Liver (tissue), 9 donors: ENCODE results near the gene DHX57. TPM values are rescaled to one million over a fixed set of nuclear protein-coding genes. Genes with fewer than 3 reads are reported as not detected.

Experiments used
- DNase-seq: peaks from one replicate; pipeline ENCODE4 v3.0.0-alpha.2; 2017; ENCODE audit warnings: low spot score
- H3K27ac ChIP-seq, 2 donors: one replicate each; pipeline ENCODE4 v1.7.0; 2013; ENCODE audit warnings: inconsistent platforms in 2 of 2, low read length in 2 of 2, control low read depth in 1 of 2, low read depth in 1 of 2, mild to moderate bottlenecking in 1 of 2
- H3K27me3 ChIP-seq, 4 donors: one replicate each; pipeline versions ENCODE4 v1.6.1 to v1.7.0; 2013; ENCODE audit warnings: low read length in 3 of 4, inconsistent platforms in 1 of 4, mild to moderate bottlenecking in 1 of 4, moderate library complexity in 1 of 4; ENCODE audit not compliant: control insufficient read depth in 4 of 4, insufficient read depth in 4 of 4
- H3K36me3 ChIP-seq, 4 donors: one replicate each; pipeline versions ENCODE4 v1.6.1 to v1.7.0; 2013; ENCODE audit warnings: low read length in 3 of 4, mild to moderate bottlenecking in 3 of 4, low read depth in 1 of 4, moderate library complexity in 1 of 4; ENCODE audit not compliant: control insufficient read depth in 4 of 4, insufficient read depth in 3 of 4
- H3K4me1 ChIP-seq, 4 donors: one replicate each; pipeline versions ENCODE4 v1.6.1 to v1.7.0; 2013; ENCODE audit warnings: low read length in 3 of 4, mild to moderate bottlenecking in 3 of 4, moderate library complexity in 1 of 4; ENCODE audit not compliant: control insufficient read depth in 4 of 4, insufficient read depth in 4 of 4
- H3K4me3 ChIP-seq, 3 donors: one replicate each; pipeline versions ENCODE4 v1.6.1 to v1.7.0; 2013; ENCODE audit warnings: low read length in 3 of 3, control low read depth in 1 of 3, low read depth in 1 of 3, mild to moderate bottlenecking in 1 of 3
- H3K9ac ChIP-seq, 2 donors: one replicate each; pipeline ENCODE4 v1.7.0; 2013; ENCODE audit warnings: low read length in 2 of 2, mild to moderate bottlenecking in 2 of 2, moderate library complexity in 2 of 2, control low read depth in 1 of 2, low read depth in 1 of 2
- H3K9me3 ChIP-seq, 4 donors: one replicate each; pipeline versions ENCODE4 v1.6.1 to v1.7.0; 2013; ENCODE audit warnings: low read length in 3 of 4; ENCODE audit not compliant: control insufficient read depth in 4 of 4
- CTCF ChIP-seq: fragments of 150-350 bp; IDR thresholded peaks from 2 replicates; pipeline ENCODE4 v1.5.1; 2017; ENCODE audit warnings: improper control_type of control experiment, low read depth, low read length; ENCODE audit not compliant: missing input control
- EGR1 ChIP-seq, 2 donors: IDR thresholded peaks; 2 replicates each; pipeline ENCODE4 v1.6.1; 2016 to 2018; ENCODE audit warnings: antibody characterized with exemption in 2 of 2, low read depth in 2 of 2
- FOXA1 ChIP-seq: IDR thresholded peaks from 2 replicates; pipeline ENCODE4 v1.6.1; 2016; ENCODE audit warnings: antibody characterized with exemption
- HNF4A ChIP-seq, 2 donors: conservative IDR thresholded peaks; 2 replicates each; pipeline ENCODE4 v1.6.1; 2016; ENCODE audit warnings: antibody characterized with exemption in 2 of 2, mild to moderate bottlenecking in 2 of 2
- HNF4G ChIP-seq: IDR thresholded peaks from 2 replicates; pipeline ENCODE4 v1.6.1; 2016; ENCODE audit warnings: antibody characterized with exemption
- JUND ChIP-seq, 2 donors: IDR thresholded peaks; 2 replicates each; pipeline ENCODE4 v1.6.1; 2016; ENCODE audit warnings: antibody characterized with exemption in 2 of 2
- NR2F2 ChIP-seq: IDR thresholded peaks from 2 replicates; pipeline ENCODE4 v1.6.1; 2016; ENCODE audit warnings: antibody characterized with exemption
- RAD21 ChIP-seq, 2 donors: IDR thresholded peaks; 2 replicates each; pipeline ENCODE4 v1.6.1; 2016; ENCODE audit warnings: antibody characterized with exemption in 2 of 2, mild to moderate bottlenecking in 2 of 2
- RXRA ChIP-seq, 2 donors: IDR thresholded peaks; 2 replicates each; pipeline ENCODE4 v1.6.1; 2017 to 2018; ENCODE audit warnings: antibody characterized with exemption in 2 of 2, mild to moderate bottlenecking in 1 of 2
- SP1 ChIP-seq: IDR thresholded peaks from 2 replicates; pipeline ENCODE4 v1.6.1; 2018; ENCODE audit warnings: antibody characterized with exemption, mild to moderate bottlenecking
- TAF1 ChIP-seq: conservative IDR thresholded peaks from 2 replicates; pipeline ENCODE4 v1.6.1; 2016; ENCODE audit warnings: antibody characterized with exemption, mild to moderate bottlenecking
- YY1 ChIP-seq: IDR thresholded peaks from 2 replicates; pipeline ENCODE4 v1.6.1; 2016; ENCODE audit warnings: antibody characterized with exemption, mild to moderate bottlenecking
- ZBTB33 ChIP-seq: IDR thresholded peaks from 2 replicates; pipeline ENCODE4 v1.6.1; 2016; ENCODE audit warnings: antibody characterized with exemption
- WGBS: extraction: QIAGEN DNeasy Blood & Tissue Kit; methylation state at CpG from one replicate; pipeline ENCODE4 v1.1.7; 2013; 5-methylcytosine and 5-hydroxymethylcytosine counted together
- polyA plus RNA-seq, 2 donors: library from polyadenylated mRNA; stranded (reverse) in 1 of 2; unstranded in 1 of 2; fragments of 200-250 nt in 1 of 2; fragments of >200 nt in 1 of 2; fragmentation: Nextera tagmentation in 1 of 2; extraction: Ambion mirVana in 1 of 2; gene quantifications; one replicate each; pipeline versions ENCODE4 v1.2.1 to v1.2.3, GENCODE V29; 2013 to 2015
- total RNA-seq, 2 donors: library from RNA; depleted of rRNA; stranded (reverse); fragments of >200 nt; gene quantifications; one replicate each; pipeline ENCODE4 v1.2.3, GENCODE V29; 2014
- TF ChIP-seq, protein P1 (sequence below): IDR thresholded peaks from 2 replicates; pipeline ENCODE4 v1.6.1; 2016; ENCODE audit warnings: antibody characterized with exemption
- TF ChIP-seq, protein P2 (sequence below): IDR thresholded peaks from 2 replicates; pipeline ENCODE4 v1.6.1; 2016; ENCODE audit warnings: antibody characterized with exemption
- TF ChIP-seq, protein P3 (sequence below): IDR thresholded peaks from 2 replicates; pipeline ENCODE4 v1.6.1; 2016; ENCODE audit warnings: antibody characterized with exemption, mild to moderate bottlenecking
- donor health status: healthy.
- donor health status: healthy.
- donor health status: healthy.
- donor health status: healthy.
- donor health status: healthy.

The DHX57 gene
- total and polyA plus RNA-seq, 4 donors: 2.8 to 8.7 (median 5.4) TPM

- Histone ChIP-seq H3K4me3 (no peak overlapping the region), H3K27me3 (no peaks in the 10 kb centered on the region), H3K9me3 (no peaks in the 10 kb centered on the region), H3K27ac (no peak overlapping the region), H3K36me3 (peaks cover 0 to 6% (median 2%) of the 10 kb centered on the region in 4 donors), H3K9ac (no peak overlapping the region), H3K4me1 (peaks cover 0 to 3% (median 0%) of the 10 kb centered on the region in 4 donors)
- 88% methylated on average over 5 of the region's 5 CpGs for WGBS
- no peak for DNase-seq
- no peak for TF ChIP-seq SP1
- no peak for TF ChIP-seq TAF1
- no peak for TF ChIP-seq NR2F2
- TF ChIP-seq, protein P1, sequence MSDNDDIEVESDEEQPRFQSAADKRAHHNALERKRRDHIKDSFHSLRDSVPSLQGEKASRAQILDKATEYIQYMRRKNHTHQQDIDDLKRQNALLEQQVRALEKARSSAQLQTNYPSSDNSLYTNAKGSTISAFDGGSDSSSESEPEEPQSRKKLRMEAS: no peak
- no peak for TF ChIP-seq JUND (IDR thresholded peaks at IDR 0.05)
- TF ChIP-seq YY1: no peak
- TF ChIP-seq RAD21 (IDR thresholded peaks at IDR 0.05): no peak
- TF ChIP-seq EGR1 (IDR thresholded peaks at IDR 0.05; ENCODE audit: low read depth in 2 of 2): no peak
Observed at GRCh38 chr2:38823386-38823785, 52.3 kb downstream of the DHX57 start.

- H3K27ac ChIP-seq: peak overlapping the region in 1 of 2 donors; percentile 10
- TF ChIP-seq HNF4G: peak; percentile 24
- no peak for TF ChIP-seq JUND (IDR thresholded peaks at IDR 0.05)
- TF ChIP-seq HNF4A (conservative IDR thresholded peaks at IDR 0.05): peak; percentile 44 to 80
- TF ChIP-seq RXRA (IDR thresholded peaks at IDR 0.05): peak; percentile 15 to 39
- peak; percentile 70 for TF ChIP-seq YY1
- no peak for TF ChIP-seq FOXA1
- TF ChIP-seq RAD21 (IDR thresholded peaks at IDR 0.05): peak; percentile 79 to 81
- no peaks in the 10 kb centered on the region for H3K9me3 ChIP-seq
- H3K27me3 ChIP-seq: no peaks in the 10 kb centered on the region
- H3K36me3 ChIP-seq: peaks cover 0 to 8% (median 2%) of the 10 kb centered on the region in 4 donors
- WGBS: 57% methylated on average over 6 of the region's 6 CpGs
- no peak for DNase-seq
- H3K9ac ChIP-seq: no peak overlapping the region
- H3K4me3 ChIP-seq: no peak overlapping the region
- peaks cover 0 to 6% (median 3%) of the 10 kb centered on the region in 4 donors for H3K4me1 ChIP-seq
Observed at GRCh38 chr2:38818565-38818964, 57.2 kb downstream of the DHX57 start.

DNA sequence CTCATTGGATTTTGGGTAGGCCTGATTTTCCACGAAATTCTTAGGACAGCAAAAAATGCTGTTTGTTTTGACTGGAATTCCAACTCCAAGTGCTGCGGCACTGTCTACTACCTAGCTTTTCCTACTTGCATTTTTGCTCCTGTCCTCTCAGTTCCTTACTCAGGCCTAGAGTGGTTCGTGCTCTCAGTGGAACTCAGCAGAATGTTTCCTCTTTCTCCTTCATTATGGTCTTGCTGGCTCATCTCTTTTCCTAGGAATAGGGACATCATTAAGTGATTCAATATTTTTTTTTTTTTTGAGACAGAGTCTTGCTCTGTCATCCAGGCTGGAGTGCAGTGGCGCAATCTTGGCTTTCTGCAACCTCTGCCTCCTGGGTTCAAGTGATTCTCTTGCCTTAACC lies 59.8 kb downstream of the DHX57 start:
- Histone ChIP-seq H3K27me3 (no peaks in the 10 kb centered on the region), H3K4me1 (peaks cover 0 to 15% (median 3%) of the 10 kb centered on the region in 4 donors), H3K9ac (no peak overlapping the region), H3K9me3 (no peaks in the 10 kb centered on the region), H3K36me3 (peaks cover 0 to 6% (median 3%) of the 10 kb centered on the region in 4 donors), H3K4me3 (no peak overlapping the region), H3K27ac (no peak overlapping the region)
- TF ChIP-seq, protein P1: no peak
- TF ChIP-seq, protein P2, sequence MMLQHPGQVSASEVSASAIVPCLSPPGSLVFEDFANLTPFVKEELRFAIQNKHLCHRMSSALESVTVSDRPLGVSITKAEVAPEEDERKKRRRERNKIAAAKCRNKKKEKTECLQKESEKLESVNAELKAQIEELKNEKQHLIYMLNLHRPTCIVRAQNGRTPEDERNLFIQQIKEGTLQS: no peak
- TF ChIP-seq JUND (IDR thresholded peaks at IDR 0.05) (no peak), ZBTB33 (no peak), FOXA1 (no peak), TAF1 (no peak), HNF4A (conservative IDR thresholded peaks at IDR 0.05) (no peak), RXRA (IDR thresholded peaks at IDR 0.05) (no peak), HNF4G (no peak), EGR1 (IDR thresholded peaks at IDR 0.05; ENCODE audit: low read depth in 2 of 2) (no peak), RAD21 (IDR thresholded peaks at IDR 0.05) (no peak), CTCF (no peak)
- TF ChIP-seq, protein P3, sequence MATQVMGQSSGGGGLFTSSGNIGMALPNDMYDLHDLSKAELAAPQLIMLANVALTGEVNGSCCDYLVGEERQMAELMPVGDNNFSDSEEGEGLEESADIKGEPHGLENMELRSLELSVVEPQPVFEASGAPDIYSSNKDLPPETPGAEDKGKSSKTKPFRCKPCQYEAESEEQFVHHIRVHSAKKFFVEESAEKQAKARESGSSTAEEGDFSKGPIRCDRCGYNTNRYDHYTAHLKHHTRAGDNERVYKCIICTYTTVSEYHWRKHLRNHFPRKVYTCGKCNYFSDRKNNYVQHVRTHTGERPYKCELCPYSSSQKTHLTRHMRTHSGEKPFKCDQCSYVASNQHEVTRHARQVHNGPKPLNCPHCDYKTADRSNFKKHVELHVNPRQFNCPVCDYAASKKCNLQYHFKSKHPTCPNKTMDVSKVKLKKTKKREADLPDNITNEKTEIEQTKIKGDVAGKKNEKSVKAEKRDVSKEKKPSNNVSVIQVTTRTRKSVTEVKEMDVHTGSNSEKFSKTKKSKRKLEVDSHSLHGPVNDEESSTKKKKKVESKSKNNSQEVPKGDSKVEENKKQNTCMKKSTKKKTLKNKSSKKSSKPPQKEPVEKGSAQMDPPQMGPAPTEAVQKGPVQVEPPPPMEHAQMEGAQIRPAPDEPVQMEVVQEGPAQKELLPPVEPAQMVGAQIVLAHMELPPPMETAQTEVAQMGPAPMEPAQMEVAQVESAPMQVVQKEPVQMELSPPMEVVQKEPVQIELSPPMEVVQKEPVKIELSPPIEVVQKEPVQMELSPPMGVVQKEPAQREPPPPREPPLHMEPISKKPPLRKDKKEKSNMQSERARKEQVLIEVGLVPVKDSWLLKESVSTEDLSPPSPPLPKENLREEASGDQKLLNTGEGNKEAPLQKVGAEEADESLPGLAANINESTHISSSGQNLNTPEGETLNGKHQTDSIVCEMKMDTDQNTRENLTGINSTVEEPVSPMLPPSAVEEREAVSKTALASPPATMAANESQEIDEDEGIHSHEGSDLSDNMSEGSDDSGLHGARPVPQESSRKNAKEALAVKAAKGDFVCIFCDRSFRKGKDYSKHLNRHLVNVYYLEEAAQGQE: no peak
- WGBS: 79% methylated on average over 4 of the region's 4 CpGs
- no peak for DNase-seq
